Measurements from ENCODE around the gene TBCK. TPM values are rescaled to one million over a fixed set of nuclear protein-coding genes. Genes with fewer than 3 reads are reported as not detected.

The TBCK gene
- polyA plus RNA-seq, 1 donor (not counting 4 experiments of a cell fraction or from before 2014, with no cell fraction given): 19.3 TPM

DNA sequence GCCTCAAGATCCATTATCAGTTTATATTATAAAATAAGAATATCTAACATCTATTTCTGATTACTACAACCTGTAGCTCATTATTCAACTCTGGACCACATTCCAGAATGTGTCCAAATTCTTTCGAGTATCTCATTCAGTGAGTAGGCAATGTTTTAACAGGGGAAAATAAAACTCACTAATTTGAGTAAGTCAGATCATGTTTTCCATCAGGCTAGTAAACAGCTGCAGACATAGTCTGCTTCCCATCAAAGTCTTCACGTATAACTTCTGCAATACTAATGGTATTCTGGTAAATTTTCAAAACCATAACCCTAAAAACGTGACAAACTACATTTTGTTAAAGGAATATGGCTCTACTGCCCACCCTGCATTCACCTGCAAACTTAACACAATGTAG, 31.8 kb downstream of the TBCK start:
- DNase-seq (ENCODE audit: low read depth, low spot score) (no peak), FAIRE-seq (no peak)
- Histone ChIP-seq H4K20me1 (ENCODE audit: control insufficient read depth, extremely low read depth, insufficient read depth, low read length) (no peaks in the 10 kb centered on the region), H3K4me2 (ENCODE audit: control insufficient read depth, extremely low read depth, insufficient read depth, low read depth, low read length) (no peak overlapping the region), H3K36me3 (ENCODE audit: control insufficient read depth in 2 of 2, extremely low read depth in 1 of 2, insufficient read depth in 2 of 2, low read length in 2 of 2) (peaks cover 0 to 1% of the 10 kb centered on the region in 2 experiments), H3K4me3 (ENCODE audit: control insufficient read depth in 2 of 3, extremely low read depth in 1 of 3, insufficient read depth in 2 of 3, low read depth in 1 of 3, low read length in 3 of 3) (no peak overlapping the region), H3K4me1 (ENCODE audit: control insufficient read depth, extremely low read depth, insufficient read depth, low read length) (peaks cover 5% of the 10 kb centered on the region), H3K9me3 (ENCODE audit: control insufficient read depth, low read depth, low read length) (no peaks in the 10 kb centered on the region), H3K27me3 (ENCODE audit: control insufficient read depth, extremely low read depth, insufficient read depth, low read length) (no peaks in the 10 kb centered on the region), H3K79me2 (ENCODE audit: control insufficient read depth, insufficient read depth, low read length) (no peaks in the 10 kb centered on the region), H3K27ac (ENCODE audit: control insufficient read depth, insufficient read depth, low read length) (no peak overlapping the region), H3K9ac (ENCODE audit: control insufficient read depth, extremely low read depth, insufficient read depth, low read length) (no peak overlapping the region), H2AFZ (ENCODE audit: control insufficient read depth, low read length) (no peak overlapping the region), H3K9me1 (ENCODE audit: control insufficient read depth, extremely low read depth, insufficient read depth, low read length) (no peaks in the 10 kb centered on the region)
- TF ChIP-seq CTCF (optimal IDR thresholded peaks at IDR 0.05 in 1 of 3, IDR thresholded peaks at IDR 0.05 in 1 of 3, conservative IDR thresholded peaks at IDR 0.05 in 1 of 3; ENCODE audit: extremely low read depth in 1 of 3, insufficient read depth in 2 of 3, low read length in 3 of 3): no peak
- TF ChIP-seq EZH2 (IDR thresholded peaks at IDR 0.05; ENCODE audit: low read length): no peak
- dilution Hi-C loops (cut with MboI; ENCODE audit: extremely low pct_ligation_motif_present, low sequenced_read_pairs): no loop called here

GRCh38 chr4:106277140-106277675, 38.8 kb downstream of the TBCK start:
- Histone ChIP-seq H3K27ac (ENCODE audit: control insufficient read depth, insufficient read depth, low read length) (no peak overlapping the region), H3K9ac (ENCODE audit: control insufficient read depth, extremely low read depth, insufficient read depth, low read length) (no peak overlapping the region), H3K36me3 (ENCODE audit: control insufficient read depth in 2 of 2, extremely low read depth in 1 of 2, insufficient read depth in 2 of 2, low read length in 2 of 2) (no peaks in the 10 kb centered on the region), H3K9me1 (ENCODE audit: control insufficient read depth, extremely low read depth, insufficient read depth, low read length) (no peaks in the 10 kb centered on the region), H3K27me3 (ENCODE audit: control insufficient read depth, extremely low read depth, insufficient read depth, low read length) (no peaks in the 10 kb centered on the region), H3K4me2 (ENCODE audit: control insufficient read depth, extremely low read depth, insufficient read depth, low read depth, low read length) (no peak overlapping the region), H3K9me3 (ENCODE audit: control insufficient read depth, low read depth, low read length) (no peaks in the 10 kb centered on the region), H3K4me1 (ENCODE audit: control insufficient read depth, extremely low read depth, insufficient read depth, low read length) (no peaks in the 10 kb centered on the region), H4K20me1 (ENCODE audit: control insufficient read depth, extremely low read depth, insufficient read depth, low read length) (no peaks in the 10 kb centered on the region), H2AFZ (ENCODE audit: control insufficient read depth, low read length) (no peak overlapping the region), H3K4me3 (ENCODE audit: control insufficient read depth in 2 of 3, extremely low read depth in 1 of 3, insufficient read depth in 2 of 3, low read depth in 1 of 3, low read length in 3 of 3) (no peak overlapping the region), H3K79me2 (ENCODE audit: control insufficient read depth, insufficient read depth, low read length) (no peaks in the 10 kb centered on the region)
- TF ChIP-seq CTCF (optimal IDR thresholded peaks at IDR 0.05 in 1 of 3, IDR thresholded peaks at IDR 0.05 in 1 of 3, conservative IDR thresholded peaks at IDR 0.05 in 1 of 3; ENCODE audit: extremely low read depth in 1 of 3, insufficient read depth in 2 of 3, low read length in 3 of 3): no peak
- no peak for TF ChIP-seq EZH2 (IDR thresholded peaks at IDR 0.05; ENCODE audit: low read length)
- dilution Hi-C loops (cut with MboI; ENCODE audit: extremely low pct_ligation_motif_present, low sequenced_read_pairs): no loop called here
- DNase-seq (ENCODE audit: low read depth, low spot score) (no peak), FAIRE-seq (no peak)
